H9 (cell line): Measurements from ENCODE around the gene SAA1. TPM values are rescaled to one million over a fixed set of nuclear protein-coding genes. Genes with fewer than 3 reads are reported as not detected.

Experiments
- DNase-seq: peaks from one replicate; pipeline ENCODE4 v3.0.0-alpha.2; 2017
- H2AFZ ChIP-seq: one replicate; pipeline ENCODE4 v1.6.1; 2013; ENCODE audit warnings: mild to moderate bottlenecking, low read length, control low read depth, moderate library complexity
- H2AK5ac ChIP-seq: 2 replicates; pipeline ENCODE4 v1.6.1; 2013; ENCODE audit warnings: low read length, control low read depth, mixed read lengths; ENCODE audit not compliant: insufficient read length
- H2BK120ac ChIP-seq: one replicate; pipeline ENCODE4 v1.6.1; 2013; ENCODE audit warnings: low read depth, mild to moderate bottlenecking, low read length, control low read depth, inconsistent platforms; ENCODE audit not compliant: poor library complexity, severe bottlenecking
- H2BK12ac ChIP-seq: 2 replicates; pipeline ENCODE4 v1.6.1; 2013; ENCODE audit warnings: low read length, control low read depth, mixed read lengths, low read depth; ENCODE audit not compliant: insufficient read length
- H2BK15ac ChIP-seq: 2 replicates; pipeline ENCODE4 v1.6.1; 2013; ENCODE audit warnings: low read depth, low read length, control low read depth
- H2BK20ac ChIP-seq: one replicate; pipeline ENCODE4 v1.6.1; 2013; ENCODE audit warnings: low read depth, mild to moderate bottlenecking, low read length, control low read depth, inconsistent platforms; ENCODE audit not compliant: poor library complexity, severe bottlenecking
- H2BK5ac ChIP-seq: 2 replicates; pipeline ENCODE4 v1.6.1; 2013; ENCODE audit warnings: low read length, control low read depth, mixed read lengths; ENCODE audit not compliant: insufficient read length
- H3K14ac ChIP-seq: 2 replicates; pipeline ENCODE4 v1.6.1; 2013; ENCODE audit warnings: low read length, control low read depth; ENCODE audit not compliant: insufficient read depth
- H3K18ac ChIP-seq: 2 replicates; pipeline ENCODE4 v1.6.1; 2013; ENCODE audit warnings: low read depth, mild to moderate bottlenecking, mixed read lengths, low read length, control low read depth; ENCODE audit not compliant: insufficient read length
- H3K23ac ChIP-seq: 2 replicates; pipeline ENCODE4 v1.6.1; 2013; ENCODE audit warnings: low read length, control low read depth, mixed read lengths, low read depth; ENCODE audit not compliant: insufficient read length
- H3K23me2 ChIP-seq: 2 replicates; pipeline ENCODE4 v1.6.1; 2013; ENCODE audit warnings: low read depth, mild to moderate bottlenecking, mixed read lengths, low read length, control low read depth; ENCODE audit not compliant: insufficient read length, poor library complexity, severe bottlenecking
- H3K27ac ChIP-seq: 2 replicates; pipeline ENCODE4 v1.5.1; 2013; ENCODE audit warnings: low read length, control low read depth, mixed read lengths, low read depth; ENCODE audit not compliant: insufficient read length
- H3K27me3 ChIP-seq: 2 replicates; pipeline ENCODE4 v1.6.1; 2013; ENCODE audit warnings: low read length, control low read depth, inconsistent platforms; ENCODE audit not compliant: insufficient read depth
- H3K4ac ChIP-seq: 2 replicates; pipeline ENCODE4 v1.6.1; 2013; ENCODE audit warnings: low read depth, mild to moderate bottlenecking, control low read depth, inconsistent platforms, low read length, moderate library complexity
- H3K4me1 ChIP-seq: 2 replicates; pipeline ENCODE4 v1.6.1; 2013; ENCODE audit warnings: low read length, control low read depth, inconsistent platforms; ENCODE audit not compliant: insufficient read depth
- H3K4me2 ChIP-seq: 2 replicates; pipeline ENCODE4 v1.6.1; 2013; ENCODE audit warnings: low read length, control low read depth, mixed read lengths; ENCODE audit not compliant: insufficient read length, insufficient read depth
- H3K56ac ChIP-seq: 2 replicates; pipeline ENCODE4 v1.6.1; 2013; ENCODE audit warnings: low read depth, mild to moderate bottlenecking, mixed read lengths, low read length, control low read depth; ENCODE audit not compliant: insufficient read length
- H3K79me1 ChIP-seq: 2 replicates; pipeline ENCODE4 v1.6.1; 2013; ENCODE audit warnings: low read depth, mild to moderate bottlenecking, moderate library complexity, low read length, control low read depth, inconsistent platforms; ENCODE audit not compliant: insufficient read depth, poor library complexity, severe bottlenecking
- H3K79me2 ChIP-seq: 2 replicates; pipeline ENCODE4 v1.6.1; 2013; ENCODE audit warnings: low read length, control low read depth, inconsistent platforms; ENCODE audit not compliant: insufficient read depth
- H3K9ac ChIP-seq: 2 replicates; pipeline ENCODE4 v1.6.1; 2013; ENCODE audit warnings: low read length, control low read depth, mixed read lengths; ENCODE audit not compliant: insufficient read length; ENCODE audit errors: extremely low read depth
- H3K9me3 ChIP-seq: one replicate; pipeline ENCODE4 v1.6.1; 2013; ENCODE audit warnings: low read depth, low read length, inconsistent platforms; ENCODE audit not compliant: control insufficient read depth
- H3T11ph ChIP-seq: one replicate; pipeline ENCODE4 v1.6.1; 2013; ENCODE audit warnings: mild to moderate bottlenecking, low read length, control low read depth, inconsistent platforms
- H4K20me1 ChIP-seq: one replicate; pipeline ENCODE4 v1.6.1; 2013; ENCODE audit not compliant: control insufficient read depth, insufficient read length, insufficient read depth
- H4K5ac ChIP-seq: 2 replicates; pipeline ENCODE4 v1.6.1; 2013; ENCODE audit warnings: low read depth, mild to moderate bottlenecking, mixed read lengths, low read length, control low read depth; ENCODE audit not compliant: insufficient read length
- H4K8ac ChIP-seq: replicated peaks from 2 replicates; pipeline ENCODE4 v1.6.1; 2013; ENCODE audit warnings: low read length, control low read depth, mixed read lengths, low read depth; ENCODE audit not compliant: insufficient read length
- H4K91ac ChIP-seq: 2 replicates; pipeline ENCODE4 v1.6.1; 2013; ENCODE audit warnings: low read depth, mild to moderate bottlenecking, moderate library complexity, mixed read lengths, low read length, control low read depth; ENCODE audit not compliant: insufficient read length
- H3K27ac Mint-ChIP-seq, 3 experiments: 2 replicates in 2 of 3; 3 replicates in 1 of 3; pipeline ENCODE4 v1.8.0; 2020 to 2021; ENCODE audit warnings: mixed read lengths in 3 of 3, mild to moderate bottlenecking in 1 of 3, moderate library complexity in 1 of 3
- H3K27me3 Mint-ChIP-seq: 2 replicates; pipeline ENCODE4 v1.8.0; 2021; ENCODE audit warnings: low read depth, mild to moderate bottlenecking, moderate library complexity, mixed read lengths
- H3K36me3 Mint-ChIP-seq, 3 experiments: 2 replicates in 2 of 3; 3 replicates in 1 of 3; pipeline ENCODE4 v1.8.0; 2020 to 2021; ENCODE audit warnings: low read depth in 3 of 3, mixed read lengths in 3 of 3; ENCODE audit not compliant: insufficient read depth in 1 of 3
- H3K4me1 Mint-ChIP-seq, 2 experiments: 2 replicates each; pipeline ENCODE4 v1.8.0; 2020; ENCODE audit warnings: mixed read lengths in 2 of 2
- H3K4me3 Mint-ChIP-seq, 2 experiments: 2 replicates in 1 of 2; 3 replicates in 1 of 2; pipeline ENCODE4 v1.8.0; 2020 to 2021; ENCODE audit warnings: mild to moderate bottlenecking in 2 of 2, mixed read lengths in 2 of 2, moderate library complexity in 1 of 2
- H3K9me3 Mint-ChIP-seq, 2 experiments: 2 replicates in 1 of 2; 3 replicates in 1 of 2; pipeline ENCODE4 v1.8.0; 2020; ENCODE audit warnings: mild to moderate bottlenecking in 2 of 2, mixed read lengths in 2 of 2, moderate library complexity in 1 of 2
- CTCF ChIP-seq: fragments of 200-600 bp; sonication (generic); conservative IDR thresholded peaks from 3 replicates; pipeline ENCODE4 v1.8.0; 2021; ENCODE audit warnings: antibody characterized with exemption, mild to moderate bottlenecking
- WGBS: extraction: QIAGEN DNeasy Blood & Tissue Kit; methylation state at CpG from one replicate; pipeline ENCODE4 v1.1.7; 2013; ENCODE audit warnings: missing lambda C conversion rate, low lambda C conversion rate, mixed read lengths; ENCODE audit not compliant: insufficient read length; ENCODE audit errors: extremely low coverage; 5-methylcytosine and 5-hydroxymethylcytosine counted together
- long read RNA-seq: library from polyadenylated mRNA; unstranded; transcript quantifications from one replicate; pipeline ENCODE4 v2.0.0, GENCODE V29; 2020
- total RNA-seq: library from RNA; stranded (reverse); gene quantifications from 2 replicates; pipeline ENCODE4 v1.2.1, GENCODE V29; 2021

SAA1 gene
- not detected in 2 replicates for total RNA-seq
- long read RNA-seq, partial matches to known transcripts: 0 of 1 reads
- long read RNA-seq, other reads (novel, unspliced or antisense): 0 of 1 reads

- Histone ChIP-seq H3K79me1 (no peaks in the 10 kb centered on the region), H2AFZ (no peak within 1 kb of the TSS), H3K9ac (no peak within 1 kb of the TSS), H3K23me2 (no peaks in the 10 kb centered on the region), H4K5ac (no peak within 1 kb of the TSS), H3K18ac (no peak within 1 kb of the TSS), H2BK5ac (no peak within 1 kb of the TSS), H3K56ac (no peak within 1 kb of the TSS), H2BK120ac (no peak within 1 kb of the TSS), H2BK15ac (no peak within 1 kb of the TSS), H2AK5ac (no peak within 1 kb of the TSS), H4K91ac (no peak within 1 kb of the TSS), H3K4me1 (no peaks in the 10 kb centered on the region), H3T11ph (no peak within 1 kb of the TSS), H2BK12ac (no peak within 1 kb of the TSS), H4K8ac (no peak within 1 kb of the TSS), H3K79me2 (no peaks in the 10 kb centered on the region), H3K23ac (no peak within 1 kb of the TSS), H3K9me3 (no peaks in the 10 kb centered on the region), H3K27ac (no peak within 1 kb of the TSS), H4K20me1 (no peaks in the 10 kb centered on the region), H3K4ac (no peak within 1 kb of the TSS), H3K4me2 (no peak within 1 kb of the TSS), H2BK20ac (no peak within 1 kb of the TSS), H3K27me3 (no peaks in the 10 kb centered on the region), H3K14ac (no peak within 1 kb of the TSS)
- TF ChIP-seq CTCF: no peak
- Mint-ChIP-seq H3K36me3 (no peaks in the 10 kb centered on the region; a peak in 1 of 7 replicates), H3K9me3 (no peaks in the 10 kb centered on the region), H3K27me3 (no peaks in the 10 kb centered on the region; the same call in 1 of the 2 replicates), H3K27ac (peak within 1 kb of the TSS in 1 of 3 experiments; percentile 28; a peak in 1 of 7 replicates), H3K4me1 (peaks cover 2 to 7% of the 10 kb centered on the region in 2 experiments), H3K4me3 (no peak within 1 kb of the TSS)
- no peak for DNase-seq
- no CpG with 5 or more reads among the region's 8 CpGs for WGBS
Observed at GRCh38 chr11:18265949-18266348, at the start of gene SAA1. SAA1 (plus strand) TSS chr11:18266264; CDS start chr11:18266888, 624 bp downstream.
